GM12878 (cell line): ENCODE results near the gene SLC35F3. TPM values are rescaled to one million over a fixed set of nuclear protein-coding genes. Genes with fewer than 3 reads are reported as not detected.

Experiments used
- ATAC-seq: fragments of 200-7000 bp; cut with Tn5 transposase; 3 replicates; pipeline ENCODE4 v1.9.1; 2020; ENCODE audit warnings: mild to moderate bottlenecking, moderate library complexity
- BruUV-seq: library from RNA; stranded (reverse); fragments of 400-500 nt; replicated peaks from 2 replicates; lab custom pipeline; 2021; lab: Mats Ljungman, UMichigan
- CTCF ChIA-PET: fragments of 300-600 bp; sonication (Branson Sonifier 250); formaldehyde crosslinking; extraction: SDS; loops from one replicate; lab custom pipeline; 2021; ENCODE audit warnings: inconsistent platforms; lab: Yijun Ruan, JAX
- POLR2A ChIA-PET: fragments of 350-600 bp; formaldehyde crosslinking; extraction: SDS; loops from one replicate; lab custom pipeline; 2021; ENCODE audit warnings: inconsistent platforms; lab: Charles Lee
- RAD21 ChIA-PET: fragments of 300-600 bp; sonication (Branson Sonifier 250); formaldehyde crosslinking; loops from one replicate; lab custom pipeline; 2023; ENCODE audit warnings: antibody characterized with exemption; ENCODE audit not compliant: unreplicated experiment; lab: Charles Lee
- SMC1A ChIA-PET: fragments of 300-600 bp; sonication (Branson Sonifier 250); formaldehyde crosslinking; loops from one replicate; lab custom pipeline; 2023; ENCODE audit not compliant: unreplicated experiment, uncharacterized antibody; lab: Charles Lee
- DNase-seq: peaks from one replicate; pipeline ENCODE4 v3.0.0-alpha.2; 2011; ENCODE audit warnings: low read depth, low spot score
- FAIRE-seq: peaks from 3 replicates; lab custom pipeline; 2011; peaks lifted over from hg19 to GRCh38; lab: Jason Lieb, UNC
- H2AFZ ChIP-seq: 2 replicates; pipeline ENCODE4 v1.6.0; 2011; ENCODE audit warnings: low read depth, low read length, control low read depth; ENCODE audit not compliant: control insufficient read depth
- H3K27ac ChIP-seq: 2 replicates; pipeline ENCODE4 v1.5.1; 2011; ENCODE audit warnings: control low read depth; ENCODE audit not compliant: control insufficient read depth, insufficient read depth
- H3K27me3 ChIP-seq, 2 experiments: replicated peaks in 1 of 2; 2 replicates each; pipeline versions ENCODE4 v1.6.0 to v1.6.1; 2011; ENCODE audit warnings: low read length in 1 of 2; ENCODE audit not compliant: control insufficient read depth in 2 of 2, insufficient read depth in 2 of 2
- H3K36me3 ChIP-seq, 2 experiments: 2 replicates each; pipeline ENCODE4 v1.5.1; 2011; ENCODE audit warnings: low read length in 1 of 2; ENCODE audit not compliant: control insufficient read depth in 2 of 2, insufficient read depth in 2 of 2
- H3K4me1 ChIP-seq: 2 replicates; pipeline ENCODE4 v1.6.1; 2011; ENCODE audit warnings: mild to moderate bottlenecking, low read length, moderate library complexity, mixed read lengths; ENCODE audit not compliant: control insufficient read depth, insufficient read depth
- H3K4me2 ChIP-seq: 2 replicates; pipeline ENCODE4 v1.6.0; 2011; ENCODE audit warnings: control low read depth; ENCODE audit not compliant: control insufficient read depth, insufficient read depth
- H3K4me3 ChIP-seq: fragments of 200-600 bp; sonication (generic); 2 replicates; pipeline ENCODE4 v1.5.1; 2016
- H3K79me2 ChIP-seq: 2 replicates; pipeline ENCODE4 v1.6.0; 2011; ENCODE audit warnings: low read length; ENCODE audit not compliant: control insufficient read depth, insufficient read depth
- H3K9ac ChIP-seq: 2 replicates; pipeline ENCODE4 v1.8.0; 2011; ENCODE audit warnings: low read length, control low read depth, mixed read lengths; ENCODE audit not compliant: control insufficient read depth, insufficient read depth
- H3K9me3 ChIP-seq: replicated peaks from 3 replicates; pipeline ENCODE4 v1.5.1; 2011; ENCODE audit warnings: mild to moderate bottlenecking, low read length; ENCODE audit not compliant: control insufficient read depth, insufficient read depth
- H4K20me1 ChIP-seq: 2 replicates; pipeline ENCODE4 v1.6.0; 2011; ENCODE audit not compliant: control insufficient read depth, insufficient read depth
- MAX ChIP-seq: IDR thresholded peaks from 2 replicates; pipeline ENCODE4 v1.6.1; 2012; ENCODE audit warnings: low read depth, low read length, improper control_type of control experiment
- RELB ChIP-seq: fragments of 450-650 bp; IDR thresholded peaks from 2 replicates; pipeline ENCODE4 v1.6.1; 2017; ENCODE audit warnings: low read depth, mild to moderate bottlenecking, moderate library complexity
- WGBS: methylation state at CpG from one replicate; pipeline ENCODE4 v1.1.6; 2016; ENCODE audit warnings: low lambda C conversion rate; ENCODE audit not compliant: insufficient replicate concordance, insufficient coverage; ENCODE audit errors: missing lambda C conversion rate; 5-methylcytosine and 5-hydroxymethylcytosine counted together
- in situ Hi-C: fragments of 300-500 bp; cut with MboI; formaldehyde crosslinking; loops from 9 replicates; pipeline ENCODE4 v1.14.3; 2018; ENCODE audit warnings: mixed read lengths
- intact Hi-C: fragments of 100-400 bp; cut with micrococcal nuclease; formaldehyde crosslinking; loops from one replicate; pipeline ENCODE4 v1.14.2; 2022; ENCODE audit not compliant: unreplicated experiment
- polyA plus RNA-seq, 11 experiments: library from polyadenylated mRNA; depleted of rRNA in 4 of 11; unstranded in 6 of 11; stranded (reverse) in 5 of 11; fragments of >200 nt; fragmentation: Nextera tagmentation in 4 of 11; fragmentation: Illumina TruSeq in 1 of 11; extraction: Ambion mirVana in 4 of 11; extraction: Trizol in 1 of 11; gene quantifications; 1 replicate in 1 of 11; 2 replicates in 10 of 11; pipeline versions ENCODE4 v1.2.1 to v1.2.3, GENCODE V29; 2011 to 2016; ENCODE audit warnings: inconsistent platforms in 2 of 11, missing spikeins in 2 of 11, low read depth in 1 of 11
- total RNA-seq, 4 experiments: library from RNA; depleted of rRNA in 3 of 4; stranded (reverse); fragments of >200 nt in 3 of 4; fragmentation: Illumina TruSeq in 1 of 4; extraction: Trizol in 1 of 4; gene quantifications; 2 replicates each; pipeline versions ENCODE4 v1.2.1 to v1.2.3, GENCODE V29; 2013 to 2021

SLC35F3 gene
- total and polyA plus RNA-seq, 10 of the 15 experiments (the other 5 are each of a cell fraction or from before 2014, with no cell fraction given) = 1.0 to 8.6 (median 5.7) TPM

- Histone ChIP-seq H3K4me1 (no peaks in the 10 kb centered on the region; the same call in 1 of the 2 replicates), H4K20me1 (no peaks in the 10 kb centered on the region), H3K9me3 (no peaks in the 10 kb centered on the region), H3K27ac (no peak overlapping the region), H3K79me2 (peaks cover 2% of the 10 kb centered on the region), H3K36me3 (no peaks in the 10 kb centered on the region), H3K27me3 (no peaks in the 10 kb centered on the region), H3K4me3 (peak overlapping the region; percentile 51; the same call in 1 of the 2 replicates), H3K4me2 (no peak overlapping the region; the same call in 1 of the 2 replicates), H2AFZ (peak overlapping the region; percentile 1; the same call in 1 of the 2 replicates), H3K9ac (no peak overlapping the region)
- no TSS peak for BruUV-seq
- CTCF ChIA-PET = interaction anchor here (1.0 to 1.3 kb wide), 5 partner anchors 26 to 241 kb away, joined by 3 to 4 read pairs (median 3); no protein-coding TSS in a partner anchor
- FAIRE-seq = no peak
- ATAC-seq = peak; percentile 58
- in situ Hi-C loops (no loop called here), intact Hi-C loops (no loop called here)
- WGBS = 37% methylated on average over 3 of the region's 3 CpGs
- RAD21 ChIA-PET = interaction anchor here (0.6 to 1.1 kb wide), 4 partner anchors 17 to 134 kb away, joined by 3 to 5 read pairs (median 3); partner anchors contain the start of gene COA6
- SMC1A ChIA-PET = interaction anchor here (0.6 to 3.3 kb wide), 5 partner anchors 8 to 66 kb away, joined by 3 to 30 read pairs (median 3); partner anchors contain the start of gene COA6
- POLR2A ChIA-PET = interaction anchor here (1.0 to 3.3 kb wide), 2 partner anchors 14 to 18 kb away, joined by 3 to 16 read pairs; partner anchors contain the start of gene COA6
- TF ChIP-seq RELB = no peak
- no peak for TF ChIP-seq MAX
- DNase-seq = no peak
These were observed 451.5 kb downstream of the SLC35F3 start for GRCh38 chr1:234355782-234356510.
